Anterior cingulate cortex (tissue), 58 donors: ENCODE measurements around the gene VASH1.

Experiments
- DNase-seq, 58 donors: peaks; one replicate each; lab custom pipeline; 2025; lab: John Stamatoyannopoulos, UW

The VASH1 gene

DNA sequence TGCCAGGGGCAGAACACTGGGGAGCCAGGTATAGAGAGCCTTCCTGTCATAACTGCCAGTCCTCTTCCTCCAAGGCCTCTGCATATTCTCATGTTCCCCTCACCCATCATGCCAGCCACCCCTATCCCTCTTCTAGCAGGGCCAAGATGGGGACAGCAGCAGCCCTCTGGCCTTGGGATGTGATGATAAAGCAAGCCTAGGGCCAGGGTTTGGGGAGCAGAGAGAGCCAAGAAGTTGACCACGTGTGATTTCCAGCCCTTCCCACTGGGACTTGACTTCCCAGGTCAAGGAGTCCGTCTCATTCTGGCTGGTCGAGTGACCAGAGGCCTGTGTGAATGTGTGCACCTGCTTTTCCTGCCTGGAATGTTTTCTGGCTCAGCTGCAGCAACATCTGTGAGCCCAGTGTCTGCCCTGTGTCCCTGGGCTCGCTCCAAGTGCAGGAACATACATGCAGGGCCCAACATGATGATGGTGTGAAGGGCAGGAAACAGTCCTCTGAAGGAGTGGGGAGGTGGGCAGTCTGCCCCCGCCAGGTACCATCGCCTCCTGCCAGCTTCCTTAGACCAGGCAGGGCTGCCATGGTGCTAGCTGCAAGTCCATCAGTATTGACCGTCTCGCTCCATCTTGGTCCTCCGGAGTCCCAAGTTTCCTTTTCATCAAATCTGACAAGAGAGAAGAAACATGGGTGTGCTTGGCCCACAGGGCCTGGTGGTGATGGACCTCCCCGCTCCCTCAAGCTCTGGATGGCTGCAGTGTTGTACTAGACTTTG, 21.0 kb downstream of the VASH1 start:
- no peak for DNase-seq

- DNase-seq = peak in 3 of 58 donors; percentile 26 to 51 (median 36)
Observed at GRCh38 chr14:76782885-76783566, 21.8 kb downstream of the VASH1 start.

DNA sequence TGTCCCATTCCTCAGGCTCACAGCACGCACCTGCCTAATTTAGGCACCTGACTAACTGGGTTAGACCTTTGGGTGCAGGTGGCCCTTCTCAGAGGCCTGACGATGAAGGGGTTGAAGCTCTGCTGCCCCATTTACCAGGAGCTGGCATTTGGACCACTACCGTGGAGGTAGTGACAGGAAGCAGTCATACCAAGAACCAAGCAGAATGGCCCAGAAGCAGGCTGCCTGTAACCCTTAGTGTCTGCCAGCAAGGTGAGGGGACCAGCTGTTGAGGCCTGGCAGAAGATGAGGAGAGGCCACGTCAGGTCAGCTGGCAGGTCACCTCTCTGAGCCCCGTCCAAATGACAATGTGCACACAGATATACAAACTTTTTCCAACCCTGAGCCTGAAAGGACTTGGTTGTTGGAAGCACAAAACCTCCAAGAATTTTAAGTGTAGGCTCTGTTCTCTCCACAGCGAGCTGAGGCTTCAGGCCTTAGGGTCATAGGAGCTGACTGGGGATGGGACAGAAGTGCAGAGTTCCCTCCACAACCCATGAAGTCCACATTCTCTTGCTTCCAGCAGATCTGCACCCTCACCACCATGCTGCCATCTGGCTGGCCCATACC, 23.1 kb downstream of the VASH1 start:
- DNase-seq = no peak

DNA sequence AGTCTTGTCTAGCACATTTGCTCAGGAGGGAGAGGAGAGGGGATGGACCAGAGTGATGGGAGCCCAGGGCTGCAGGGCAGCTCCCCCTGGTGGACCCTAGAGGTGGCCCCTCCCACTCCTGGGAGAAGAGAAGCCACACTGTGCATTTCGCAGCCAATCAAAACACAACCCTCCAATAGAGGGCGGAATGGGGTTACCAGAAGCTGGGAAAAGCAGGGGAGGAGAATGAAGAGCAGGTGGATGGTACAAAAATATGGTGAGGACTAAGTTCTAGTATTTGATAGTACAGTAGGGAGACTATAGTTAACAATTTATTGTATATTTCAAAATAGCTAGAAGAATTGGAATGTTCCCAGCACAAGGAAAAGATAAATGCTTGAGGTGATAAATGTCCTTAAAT, 23.6 kb downstream of the VASH1 start:
- DNase-seq = peak in 48 of 58 donors; percentile 41 to 91 (median 72)

DNA sequence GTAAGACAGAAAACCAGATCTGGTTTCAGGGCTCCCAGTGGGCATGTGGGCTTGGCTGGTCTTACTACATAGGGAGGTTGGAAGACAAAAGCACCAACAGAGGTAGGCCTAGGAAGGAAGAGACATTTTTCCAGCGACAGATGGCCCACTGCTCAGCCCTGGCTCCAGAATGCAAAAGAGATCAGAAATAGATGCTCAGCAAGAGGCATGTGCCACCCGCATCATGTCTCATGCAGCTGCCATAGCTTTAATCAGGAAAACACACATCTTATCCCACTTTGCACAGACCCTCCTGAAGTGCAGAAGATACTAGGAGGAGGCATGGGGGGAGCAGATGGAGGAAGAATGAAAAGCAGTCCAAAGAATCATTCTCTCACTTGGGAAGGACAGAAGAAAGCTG, 25.3 kb downstream of the VASH1 start:
- DNase-seq = peak in 13 of 58 donors; percentile 22 to 63 (median 36)

DNA sequence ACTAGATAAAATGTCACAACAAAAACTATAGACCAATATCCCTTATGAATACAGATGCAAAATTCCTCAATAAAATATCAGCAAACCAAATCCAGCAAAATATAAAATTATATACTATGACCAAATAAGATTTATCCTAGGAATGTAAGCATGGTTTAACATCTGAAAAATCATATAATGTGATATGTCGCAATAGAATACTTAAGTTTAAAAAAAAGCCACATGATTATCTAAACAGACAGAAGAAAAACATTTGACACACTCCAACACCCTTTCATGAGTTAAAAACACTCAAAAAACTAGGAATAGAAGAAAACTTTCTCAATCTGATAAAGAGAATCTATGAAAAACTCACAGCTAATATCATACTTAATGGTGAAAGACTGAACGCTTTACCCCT, 31.2 kb downstream of the VASH1 start:
- no peak for DNase-seq

GRCh38 chr14:76793324-76793723, 32.1 kb downstream of the VASH1 start:
- no peak for DNase-seq

DNA sequence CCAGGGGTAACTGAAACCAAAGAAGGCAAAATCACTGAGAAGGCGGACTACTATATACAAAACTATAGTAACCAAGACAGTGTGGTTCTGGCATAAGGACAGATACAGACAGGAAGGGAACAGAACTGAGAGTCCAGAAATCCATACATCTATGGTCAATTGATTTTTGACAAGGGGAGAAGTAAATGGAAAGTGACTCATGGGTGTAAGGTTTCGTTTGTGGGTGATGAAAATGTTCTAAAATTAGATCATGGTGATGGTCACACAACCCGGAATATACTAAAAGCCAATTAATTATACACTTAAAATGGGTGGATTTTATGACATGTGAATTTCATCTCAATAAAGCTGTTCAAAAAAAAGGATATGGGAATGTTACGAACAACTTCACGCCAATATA, 32.7 kb downstream of the VASH1 start:
- DNase-seq = no peak

DNA sequence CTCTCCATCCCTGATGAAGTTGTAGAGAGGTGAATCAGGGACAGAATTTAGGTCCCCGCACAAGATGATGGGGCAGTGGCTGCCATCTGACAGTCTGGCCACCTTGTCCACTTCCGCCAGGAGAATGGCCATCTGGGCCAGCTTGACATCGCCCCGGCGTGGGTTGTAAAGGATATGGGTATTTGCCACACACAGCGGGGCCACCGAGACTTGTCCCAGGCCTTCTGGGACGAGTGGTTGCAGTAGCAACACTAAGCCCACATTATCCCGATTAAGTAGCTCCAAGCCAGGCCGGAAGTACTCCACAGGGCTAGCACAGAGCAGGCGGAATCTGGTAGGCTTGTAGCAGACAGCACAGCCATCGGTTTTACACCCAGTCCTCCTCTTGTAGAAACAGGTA, 45.2 kb downstream of the VASH1 start:
- no peak for DNase-seq

DNA sequence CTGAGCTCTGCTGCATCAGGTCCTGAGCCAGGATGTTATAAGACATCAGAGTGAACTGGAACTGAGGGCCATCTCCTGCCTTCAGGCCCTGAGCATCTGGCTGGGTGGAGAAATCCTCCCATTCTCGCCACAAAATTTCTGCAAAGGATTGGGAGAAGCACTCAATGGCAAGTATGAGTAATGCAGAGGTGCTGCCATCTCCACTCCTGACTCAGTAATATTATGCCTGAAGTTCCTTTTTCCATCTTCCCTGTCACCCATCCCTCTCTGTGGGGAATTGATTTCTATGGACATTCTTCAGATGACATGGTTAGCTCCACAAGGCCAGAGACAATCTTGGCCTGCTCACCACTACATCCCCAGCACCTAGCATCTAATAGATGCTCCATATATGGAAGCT, 46.7 kb downstream of the VASH1 start:
- no peak for DNase-seq

DNA sequence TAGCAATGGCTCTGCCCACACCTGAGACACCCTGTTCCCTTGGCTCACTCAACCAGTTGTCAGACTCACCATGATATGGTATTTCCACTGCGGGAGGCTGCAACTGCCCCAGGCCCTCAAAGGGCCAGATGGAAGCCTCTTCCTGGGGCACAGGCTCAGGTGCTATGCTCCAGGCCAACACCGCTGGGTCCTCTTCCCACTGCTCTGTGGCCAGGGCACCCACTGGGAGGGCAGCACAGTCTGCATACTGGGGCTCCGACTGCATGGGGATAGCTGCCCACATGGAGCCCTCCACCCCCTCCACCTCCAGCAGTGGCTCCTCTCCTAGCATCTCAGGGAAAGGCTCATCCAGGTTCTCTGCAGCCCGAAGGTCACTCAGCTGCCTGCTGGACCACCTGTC, 47.7 kb downstream of the VASH1 start:
- no peak for DNase-seq

DNA sequence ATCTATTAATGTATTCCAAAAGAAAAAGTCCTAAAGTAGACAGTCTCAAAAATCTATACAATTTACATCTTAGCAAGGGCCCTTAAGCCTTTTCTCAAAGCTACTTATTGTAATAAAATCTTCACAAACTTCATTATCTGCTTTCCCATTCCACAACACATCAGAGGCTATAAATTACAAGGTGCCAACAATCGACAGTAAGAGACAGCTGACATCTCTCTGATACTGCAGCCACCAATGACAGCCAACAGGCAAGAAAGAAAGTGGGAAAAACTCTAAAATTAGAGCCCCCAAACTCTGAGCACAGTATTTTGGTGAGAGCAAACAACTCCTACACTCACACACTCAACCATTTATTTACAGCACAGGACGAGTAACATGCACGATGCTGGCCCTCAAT, 49.3 kb downstream of the VASH1 start:
- peak in 1 of 58 donors; percentile 15 for DNase-seq

DNA sequence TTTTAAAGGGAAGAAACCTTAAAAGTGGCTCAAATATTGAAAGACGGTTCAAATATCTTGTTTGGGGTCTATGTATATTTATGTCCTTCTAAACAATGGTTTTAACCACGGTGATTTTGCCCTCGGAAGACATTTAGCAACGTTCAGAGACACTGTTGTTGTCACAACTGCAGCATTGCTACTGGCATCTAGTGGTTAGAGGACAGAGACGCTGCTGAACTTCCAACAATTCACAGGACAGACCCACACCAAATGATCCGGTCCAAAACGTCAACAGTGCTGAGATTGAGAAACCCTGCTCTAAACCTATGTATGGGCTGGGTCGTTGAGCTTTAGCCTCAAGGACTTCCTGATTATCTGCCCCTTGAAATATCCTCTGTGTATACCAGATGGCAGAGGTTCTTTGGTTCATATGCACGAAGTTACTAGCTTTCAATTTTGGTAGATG, 49.7 kb downstream of the VASH1 start:
- peak in 31 of 58 donors; percentile 1 to 75 (median 29) for DNase-seq

DNA sequence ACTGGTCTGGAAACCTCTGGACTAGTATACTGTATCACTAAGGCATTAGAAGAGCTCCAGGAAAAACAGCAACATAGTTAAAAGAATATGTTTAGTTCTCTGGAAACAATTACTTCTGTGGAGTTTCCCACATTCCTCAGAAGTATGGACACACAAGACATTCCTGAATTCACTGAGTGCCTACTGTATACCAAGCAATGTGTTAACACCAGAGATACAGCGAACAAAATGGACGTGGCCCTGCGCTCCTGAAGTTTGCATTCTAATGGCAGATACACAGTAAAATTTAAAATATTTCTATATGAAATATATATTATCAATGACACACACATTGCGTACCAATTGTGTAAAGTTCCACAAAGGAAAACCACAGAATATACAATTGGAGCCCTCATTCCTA, 50.3 kb downstream of the VASH1 start:
- DNase-seq = no peak

DNA sequence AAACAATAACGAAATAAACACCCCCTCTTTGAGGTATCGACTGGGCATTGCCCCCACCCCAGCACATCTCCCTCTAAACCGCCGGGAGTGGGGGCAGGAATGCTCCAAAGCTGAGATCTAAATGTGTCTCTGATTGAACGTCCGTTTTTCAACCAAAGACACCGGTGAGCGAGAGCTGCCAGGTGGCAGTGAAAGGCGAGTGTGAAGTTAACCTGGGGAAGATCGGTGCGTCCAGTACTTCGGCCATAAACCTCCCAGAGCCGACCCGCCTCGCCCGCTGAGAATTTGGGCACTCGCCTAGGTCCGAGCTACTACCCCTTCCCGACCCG, 50.8 kb downstream of the VASH1 start:
- DNase-seq = peak in 4 of 58 donors; percentile 28 to 42 (median 36)

DNA sequence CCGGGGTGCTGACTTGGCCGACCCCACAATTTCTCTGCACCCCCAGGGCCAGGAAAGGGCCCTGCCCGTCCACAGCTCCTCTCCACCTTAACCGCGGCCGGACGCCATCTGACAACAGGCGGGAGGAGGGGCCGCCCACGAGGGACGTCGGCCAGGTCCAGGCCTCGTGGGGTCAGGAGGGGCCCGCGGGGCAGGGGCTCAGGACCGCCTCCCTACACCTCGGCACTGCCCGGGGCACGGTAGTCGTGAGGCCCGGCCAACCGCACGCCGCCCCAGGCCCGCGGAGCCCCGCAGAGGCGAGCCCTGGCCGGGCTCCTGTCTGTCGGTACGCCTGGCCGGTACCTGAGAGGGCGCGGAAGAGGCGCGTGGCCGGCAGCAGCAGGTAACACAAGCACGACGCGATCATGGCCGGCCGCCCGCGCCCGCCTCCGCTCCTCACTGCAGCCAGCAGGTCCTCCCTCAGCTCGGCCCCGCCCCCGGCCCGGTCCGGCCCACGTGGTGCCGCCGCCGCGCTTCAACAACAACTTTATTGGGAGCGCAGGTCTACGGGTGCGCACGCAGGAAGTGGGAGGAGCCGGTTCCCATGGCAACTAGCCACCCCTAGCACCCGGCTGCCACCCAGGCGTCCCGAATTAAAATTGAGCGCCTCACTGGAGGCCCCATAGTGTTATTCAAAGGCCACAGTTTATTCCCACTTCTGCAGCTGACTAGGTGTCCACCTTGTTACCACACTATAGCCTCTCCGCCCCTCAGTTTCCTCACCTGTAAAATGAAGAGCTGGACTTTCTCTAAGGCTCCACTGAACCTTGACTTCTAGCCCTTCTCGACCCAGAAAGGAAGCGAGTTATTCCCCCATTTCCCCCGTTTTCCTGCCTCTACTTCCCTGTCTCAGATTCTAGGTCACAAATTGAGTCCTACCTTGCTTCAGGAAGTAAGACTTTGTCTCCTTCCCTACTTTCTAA, 51.4 kb downstream of the VASH1 start, which contains the start of gene ANGEL1:
TSS of gene ANGEL1 (minus strand) at position 461 of the 962 bp plus-strand sequence. CDS start at position 406, 55 bp downstream.
- DNase-seq = peak; percentile 50 to 97 (median 91)

DNA sequence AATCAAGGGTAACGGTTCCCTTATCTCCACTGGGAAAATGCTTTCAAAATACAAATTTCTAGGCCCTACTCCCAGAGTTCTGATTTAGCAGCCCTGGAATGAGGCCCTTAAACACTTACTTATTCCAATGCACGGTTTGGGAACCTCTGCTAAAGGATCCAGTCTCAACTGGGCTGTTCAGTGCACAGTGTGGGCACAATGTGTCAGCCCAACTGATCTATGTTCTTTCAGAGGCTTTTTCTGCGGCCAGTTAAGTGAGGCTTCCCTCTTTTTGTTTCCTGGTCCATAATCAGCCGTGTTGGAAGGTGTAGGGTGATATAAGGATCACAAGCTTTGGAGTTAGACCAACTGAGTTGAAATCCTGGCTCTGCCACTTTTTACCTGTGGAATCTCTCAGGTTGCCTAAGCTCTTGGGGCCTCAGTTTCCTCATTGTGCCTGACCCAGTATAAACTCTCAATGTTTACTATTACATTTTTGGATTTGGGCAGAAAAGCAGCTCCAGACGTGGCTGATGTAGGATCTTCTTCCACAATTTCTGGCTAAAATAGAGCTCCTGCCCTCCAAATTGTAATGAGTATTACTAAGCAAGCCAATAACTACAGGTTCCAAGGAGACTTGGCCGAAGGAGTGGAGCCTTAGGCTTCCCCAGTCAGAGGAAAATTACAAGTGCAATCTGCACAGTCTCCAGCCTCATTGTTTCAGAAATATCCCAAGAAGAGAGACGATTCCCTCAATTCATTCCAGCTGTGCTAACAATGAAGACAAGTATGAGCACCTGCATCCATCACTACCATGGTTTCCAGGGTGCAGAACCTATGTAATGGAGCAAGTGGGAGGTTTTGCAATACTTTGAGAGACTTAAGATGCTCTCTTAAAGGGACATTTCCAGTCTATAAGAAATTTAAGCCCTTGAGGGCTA, 53.7 kb downstream of the VASH1 start:
- DNase-seq = no peak

DNA sequence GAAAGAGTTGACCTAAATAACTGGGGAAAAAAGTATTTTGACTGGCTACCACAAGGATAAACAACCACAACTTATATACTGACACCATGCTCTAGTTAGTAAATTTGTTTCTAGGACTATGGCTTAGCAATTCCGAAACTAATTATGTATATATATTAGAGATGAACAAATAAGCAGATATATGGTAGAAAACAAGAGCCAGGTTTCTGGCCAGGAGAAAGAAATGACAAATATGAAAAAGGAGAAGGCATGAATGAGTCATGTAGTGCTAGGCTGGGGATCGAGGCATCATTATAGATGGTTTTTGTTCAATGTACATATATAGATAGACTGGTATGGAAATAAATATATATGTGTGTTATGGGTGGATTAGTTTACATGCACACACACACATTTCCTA, 59.4 kb downstream of the VASH1 start:
- DNase-seq = no peak

- no peak for DNase-seq
Observed at GRCh38 chr14:76826122-76826521, 64.9 kb downstream of the VASH1 start, which contains the start of gene LRRC74A. TSS of gene LRRC74A (plus strand) at chr14:76826408. CDS start at chr14:76826698, 290 bp downstream.
